GM10847 (cell line): ENCODE measurements around the gene PDCD2L.

Experiments used
- POLR2A ChIP-seq: IDR thresholded peaks from 2 replicates; pipeline ENCODE4 v1.6.1; 2011; ENCODE audit not compliant: insufficient read length; ENCODE audit errors: extremely low read depth

The PDCD2L gene

DNA sequence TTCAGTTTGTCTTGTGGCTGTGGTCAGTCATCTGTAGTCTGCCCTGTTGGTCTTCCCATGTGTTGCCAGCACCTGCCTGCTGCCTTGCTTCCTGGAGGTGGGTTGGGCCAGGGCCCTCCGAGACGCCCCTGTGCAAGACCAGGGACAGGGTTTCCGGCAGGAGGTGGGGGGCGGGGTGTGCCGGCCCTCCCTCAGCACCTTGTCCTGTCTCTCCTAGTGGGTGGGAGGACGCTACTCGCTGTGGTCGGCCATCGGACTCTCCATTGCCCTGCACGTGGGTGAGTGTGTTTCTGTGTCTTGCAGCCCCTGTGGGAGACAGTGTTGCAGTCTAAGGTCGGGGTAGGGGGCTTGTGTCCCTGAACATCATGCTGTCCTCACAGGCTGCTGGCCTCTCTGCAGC, 11.2 kb upstream of the PDCD2L start:
- TF ChIP-seq POLR2A, result no peak

DNA sequence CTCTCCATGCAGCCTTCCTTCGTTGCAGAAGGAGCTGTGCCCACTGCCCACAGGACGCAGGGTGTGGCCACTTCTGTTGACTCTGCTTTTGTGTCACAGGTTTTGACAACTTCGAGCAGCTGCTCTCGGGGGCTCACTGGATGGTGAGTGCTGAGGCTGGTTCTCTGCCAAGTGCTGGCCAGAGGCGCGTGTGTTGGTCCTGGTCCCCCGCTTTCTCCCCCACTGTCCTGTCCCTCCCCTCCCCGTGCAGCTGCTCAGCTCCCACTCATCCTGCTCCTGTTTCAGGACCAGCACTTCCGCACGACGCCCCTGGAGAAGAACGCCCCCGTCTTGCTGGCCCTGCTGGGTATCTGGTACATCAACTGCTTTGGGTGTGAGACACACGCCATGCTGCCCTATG, 10.6 kb upstream of the PDCD2L start:
- TF ChIP-seq POLR2A, result no peak

DNA sequence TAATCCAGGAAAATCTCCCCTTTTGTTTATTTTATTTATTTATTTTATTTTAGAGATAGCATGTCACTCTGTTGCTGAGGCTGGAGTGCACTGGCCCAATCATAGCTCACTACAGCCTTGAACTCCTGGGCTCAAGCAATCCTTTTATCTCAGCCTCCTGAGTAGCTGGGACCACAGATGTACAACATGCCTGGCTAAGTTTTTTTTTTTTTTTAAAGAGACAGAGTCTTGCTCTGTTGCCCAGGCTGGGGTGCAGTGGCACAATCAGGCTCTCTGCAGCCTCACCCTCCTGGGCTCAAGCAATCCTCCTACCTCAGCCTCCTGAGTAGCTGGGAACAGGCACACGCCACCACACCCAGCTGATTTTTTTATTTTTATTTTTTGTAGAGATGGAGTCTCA, 6.3 kb upstream of the PDCD2L start:
- TF ChIP-seq POLR2A, result no peak

DNA sequence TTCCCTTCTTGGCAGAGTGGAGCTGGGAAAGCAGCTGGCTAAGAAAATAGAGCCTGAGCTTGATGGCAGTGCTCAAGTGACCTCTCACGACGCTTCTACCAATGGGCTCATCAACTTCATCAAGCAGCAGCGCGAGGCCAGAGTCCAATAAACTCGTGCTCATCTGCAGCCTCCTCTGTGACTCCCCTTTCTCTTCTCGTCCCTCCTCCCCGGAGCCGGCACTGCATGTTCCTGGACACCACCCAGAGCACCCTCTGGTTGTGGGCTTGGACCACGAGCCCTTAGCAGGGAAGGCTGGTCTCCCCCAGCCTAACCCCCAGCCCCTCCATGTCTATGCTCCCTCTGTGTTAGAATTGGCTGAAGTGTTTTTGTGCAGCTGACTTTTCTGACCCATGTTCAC, 4.3 kb upstream of the PDCD2L start:
- TF ChIP-seq POLR2A, result no peak

DNA sequence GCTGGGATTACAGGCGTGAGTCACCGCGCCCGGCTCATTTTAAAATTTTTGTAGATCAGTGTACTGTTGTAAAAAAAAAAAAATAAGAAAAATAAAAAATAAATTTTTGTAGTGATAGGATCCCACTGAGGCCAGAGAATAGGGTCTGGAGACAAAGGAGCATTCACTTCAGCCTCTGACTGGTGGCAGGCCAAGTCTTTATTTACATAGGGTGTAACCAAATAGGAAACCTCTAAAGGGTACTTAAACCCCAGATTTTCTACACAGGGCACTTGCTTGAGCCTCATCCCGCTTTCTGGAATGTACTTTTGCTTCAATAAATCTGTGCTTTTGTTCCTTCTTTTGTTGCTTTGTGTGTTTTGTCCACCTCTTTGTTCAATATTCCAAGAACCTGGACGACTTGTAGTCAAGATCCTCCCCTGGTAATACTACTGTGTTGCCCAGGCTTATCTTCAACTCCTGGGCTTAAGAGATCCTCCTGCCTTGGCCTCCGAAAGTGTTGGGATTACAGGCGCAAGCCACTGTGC, 2.1 kb upstream of the PDCD2L start:
- TF ChIP-seq POLR2A, result no peak

DNA sequence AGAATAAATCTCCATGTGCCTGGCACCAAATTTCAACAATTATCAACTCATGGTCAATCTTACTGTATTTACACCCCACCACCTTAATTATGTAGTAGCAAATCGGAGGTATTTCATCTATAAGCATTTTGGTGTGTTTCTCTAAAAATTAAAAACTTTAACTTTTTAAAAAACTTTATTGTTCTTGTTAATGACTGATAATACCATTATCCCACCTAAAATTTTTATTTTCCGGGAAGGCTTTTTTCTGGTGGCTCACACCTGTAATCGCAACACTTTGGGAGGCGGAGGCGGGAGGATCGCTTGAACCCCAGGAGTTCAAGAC, 453 bp upstream of the PDCD2L start:
- no peak for TF ChIP-seq POLR2A

DNA sequence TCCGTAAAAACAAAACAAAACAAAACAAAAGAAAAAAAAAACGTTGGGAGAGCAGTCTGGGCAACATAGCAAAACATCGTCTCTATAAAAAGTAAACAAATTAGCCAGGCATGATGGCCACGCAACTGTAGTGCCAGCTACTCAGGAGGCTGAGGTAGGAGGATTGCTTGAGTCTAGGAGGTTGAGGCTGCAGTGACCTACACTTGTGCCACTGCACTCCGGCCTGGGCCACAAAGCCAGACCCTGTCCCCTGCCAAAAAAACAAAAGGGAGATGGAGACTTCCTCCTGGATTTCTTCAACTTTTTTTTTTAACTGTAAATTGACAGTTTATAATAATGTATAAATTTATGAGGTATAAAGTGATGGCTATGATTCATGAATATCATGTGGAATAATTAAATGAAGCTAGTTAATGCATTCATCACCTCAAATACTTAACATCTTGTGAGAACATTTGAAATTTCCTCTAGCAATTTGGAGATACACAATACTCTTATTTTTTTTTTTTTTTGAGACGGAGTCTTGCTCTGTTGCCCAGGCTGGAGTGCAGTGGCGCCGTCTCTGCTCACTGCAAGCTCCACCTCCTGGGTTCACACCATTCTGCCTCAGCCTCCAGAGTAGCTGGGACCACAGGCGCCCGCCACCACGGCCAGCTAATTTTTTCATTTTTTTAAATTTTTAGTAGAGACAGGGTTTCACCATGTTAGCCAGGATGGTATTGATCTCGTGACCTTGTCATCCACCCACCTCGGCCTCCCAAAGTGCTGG, 1.9 kb downstream of the PDCD2L start:
- no peak for TF ChIP-seq POLR2A

DNA sequence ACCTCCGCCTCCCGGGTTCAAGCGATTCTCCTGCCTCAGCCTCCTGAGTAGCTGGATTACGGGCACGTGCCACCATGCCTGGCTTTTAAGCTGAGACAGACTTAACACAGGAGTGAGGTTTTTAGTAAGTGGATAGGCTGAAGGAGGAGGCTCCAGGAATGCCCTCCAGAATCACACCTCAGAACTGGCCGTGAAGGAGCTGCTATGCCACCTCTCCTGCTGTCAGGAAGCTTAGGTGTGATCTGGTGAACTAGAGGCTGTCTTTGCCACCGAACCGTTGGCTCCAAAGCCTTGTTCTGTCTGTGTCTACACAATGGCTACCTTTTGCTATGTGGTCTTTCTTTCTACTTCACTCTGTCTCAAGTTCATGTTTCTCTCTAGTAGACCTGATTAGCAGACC, 4.2 kb downstream of the PDCD2L start:
- TF ChIP-seq POLR2A, result no peak

DNA sequence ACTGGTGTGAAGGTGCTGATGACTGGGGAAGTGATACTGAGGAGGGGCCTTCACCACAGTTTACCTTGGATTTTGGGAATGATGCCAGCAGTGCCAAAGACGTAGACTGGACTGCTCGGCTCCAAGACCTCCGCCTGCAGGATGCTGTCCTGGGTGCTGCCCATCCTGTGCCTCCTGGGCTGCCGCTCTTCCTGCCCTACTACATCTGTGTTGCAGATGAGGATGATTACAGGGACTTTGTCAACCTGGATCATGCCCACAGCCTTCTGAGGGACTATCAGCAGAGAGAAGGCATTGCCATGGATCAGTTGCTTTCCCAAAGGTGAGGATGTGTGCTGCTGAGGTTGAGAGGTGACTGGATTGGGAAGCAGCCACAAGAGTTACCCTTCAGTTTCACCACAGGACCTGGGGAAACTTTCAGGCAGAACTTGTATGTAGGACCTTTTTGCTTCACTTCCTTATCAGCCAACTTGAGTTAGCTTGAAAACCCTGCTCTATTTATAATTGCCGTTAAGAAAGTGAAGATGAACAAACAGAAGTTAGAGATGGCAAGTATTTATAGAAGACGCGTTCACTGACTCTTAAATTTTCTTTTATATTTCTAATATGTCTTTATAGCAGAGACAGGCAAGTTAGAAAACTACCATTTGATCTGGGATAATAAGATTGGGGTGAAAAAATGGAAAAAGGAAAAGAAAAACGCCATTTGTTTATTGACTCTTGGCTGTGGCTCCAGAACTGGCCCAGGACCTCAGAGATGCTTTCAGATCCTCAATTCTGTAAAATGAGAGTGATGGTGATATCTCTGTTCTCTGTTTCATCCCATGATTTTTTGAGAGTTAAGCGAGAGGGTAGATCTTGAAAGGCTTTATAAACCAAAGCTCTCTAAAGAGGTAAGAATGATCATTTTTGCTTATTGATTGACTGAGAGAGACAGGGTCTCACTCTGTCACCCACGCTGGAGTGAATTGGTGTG, 5.3 kb downstream of the PDCD2L start:
- TF ChIP-seq POLR2A, result no peak

DNA sequence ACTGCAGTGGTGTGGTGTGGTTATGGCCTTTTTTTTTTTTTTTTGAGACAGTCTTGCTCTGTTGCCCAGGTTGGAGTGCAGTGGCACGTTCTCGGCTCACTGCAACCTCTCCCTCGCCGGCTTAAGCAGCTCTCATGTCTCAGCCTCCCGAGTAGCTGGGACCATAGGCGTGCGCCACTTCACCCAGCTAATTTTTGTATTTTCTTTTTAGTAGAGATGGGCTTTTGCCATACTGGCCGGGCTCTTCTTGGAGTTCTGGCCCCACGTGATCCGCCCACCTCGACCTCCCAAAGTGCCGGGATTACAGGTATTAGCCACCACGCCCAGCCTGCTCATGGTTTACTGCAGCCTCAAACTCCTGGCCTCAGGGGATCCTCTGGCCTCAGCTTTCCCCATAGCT, 7.0 kb downstream of the PDCD2L start:
- no peak for TF ChIP-seq POLR2A

DNA sequence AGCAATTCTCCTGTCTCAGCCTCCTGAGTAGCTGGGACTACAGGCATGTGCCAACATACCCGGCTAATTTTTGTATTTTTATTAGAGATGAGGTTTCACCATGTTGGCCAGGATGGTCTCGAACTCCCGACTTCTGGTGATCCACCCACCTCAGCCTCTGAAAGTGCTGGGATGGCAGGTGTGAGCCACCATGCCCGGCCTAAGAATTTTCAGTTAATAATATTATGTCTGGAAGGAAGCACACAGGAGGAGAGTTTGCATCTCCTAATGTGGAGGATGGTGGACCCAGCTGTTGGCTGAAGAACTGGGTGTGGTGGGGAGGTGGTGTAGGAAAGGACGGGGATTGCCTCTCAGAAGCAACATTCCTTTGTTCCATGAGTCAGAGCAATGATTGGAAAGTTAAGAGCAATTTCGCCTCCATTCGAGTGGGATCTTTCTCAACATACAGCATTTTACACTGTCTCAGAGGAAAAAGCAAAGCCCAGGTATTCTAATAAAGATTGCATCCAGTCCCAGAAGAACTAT, 11.9 kb downstream of the PDCD2L start:
- TF ChIP-seq POLR2A, result no peak

DNA sequence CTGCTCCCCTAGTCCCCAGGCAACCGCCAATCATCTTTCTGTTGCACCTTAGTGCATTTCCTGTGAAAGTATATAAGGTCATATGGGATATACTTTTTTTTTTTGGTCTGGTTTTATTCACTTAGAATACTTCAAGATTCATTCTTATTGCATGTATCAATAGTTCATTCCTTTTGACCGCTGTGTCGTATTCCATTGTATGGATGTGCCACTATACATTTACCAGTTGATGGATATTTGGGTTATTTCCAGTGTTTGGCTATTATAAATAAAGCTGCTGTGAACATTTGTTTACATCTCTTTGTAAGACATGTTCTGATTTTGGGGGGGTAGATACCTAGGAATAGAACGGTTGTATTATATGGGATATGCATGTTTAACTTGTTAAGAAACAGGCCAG, 14.1 kb downstream of the PDCD2L start:
- no peak for TF ChIP-seq POLR2A

DNA sequence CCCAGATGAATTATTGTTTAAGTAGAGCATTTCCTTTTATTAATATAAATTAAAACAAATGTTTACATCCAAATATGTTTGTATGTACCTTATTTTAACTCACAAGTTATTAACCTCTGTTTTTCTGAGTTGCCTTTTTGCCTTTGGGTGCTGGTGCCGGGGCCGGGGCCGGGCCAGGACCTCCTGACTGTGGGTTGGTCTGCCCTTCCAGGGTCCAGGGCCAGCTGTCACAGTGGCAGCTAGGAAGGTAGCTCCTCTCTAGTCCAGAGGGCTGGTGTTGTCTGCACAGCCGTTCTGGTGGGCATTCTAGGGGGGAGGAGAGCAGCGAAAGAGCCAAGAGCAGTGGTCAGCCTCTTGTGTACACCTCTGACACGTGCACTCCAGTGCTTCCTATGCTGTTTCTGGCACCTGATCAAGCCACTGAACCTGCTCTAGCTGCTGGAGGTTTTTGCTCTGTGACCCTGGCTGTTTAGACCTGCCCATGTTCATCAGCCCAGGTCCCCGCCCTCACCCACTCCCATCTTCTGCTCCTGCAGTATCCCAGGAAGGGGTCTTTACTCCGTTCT, 22.0 kb downstream of the PDCD2L start:
- TF ChIP-seq POLR2A, result no peak

DNA sequence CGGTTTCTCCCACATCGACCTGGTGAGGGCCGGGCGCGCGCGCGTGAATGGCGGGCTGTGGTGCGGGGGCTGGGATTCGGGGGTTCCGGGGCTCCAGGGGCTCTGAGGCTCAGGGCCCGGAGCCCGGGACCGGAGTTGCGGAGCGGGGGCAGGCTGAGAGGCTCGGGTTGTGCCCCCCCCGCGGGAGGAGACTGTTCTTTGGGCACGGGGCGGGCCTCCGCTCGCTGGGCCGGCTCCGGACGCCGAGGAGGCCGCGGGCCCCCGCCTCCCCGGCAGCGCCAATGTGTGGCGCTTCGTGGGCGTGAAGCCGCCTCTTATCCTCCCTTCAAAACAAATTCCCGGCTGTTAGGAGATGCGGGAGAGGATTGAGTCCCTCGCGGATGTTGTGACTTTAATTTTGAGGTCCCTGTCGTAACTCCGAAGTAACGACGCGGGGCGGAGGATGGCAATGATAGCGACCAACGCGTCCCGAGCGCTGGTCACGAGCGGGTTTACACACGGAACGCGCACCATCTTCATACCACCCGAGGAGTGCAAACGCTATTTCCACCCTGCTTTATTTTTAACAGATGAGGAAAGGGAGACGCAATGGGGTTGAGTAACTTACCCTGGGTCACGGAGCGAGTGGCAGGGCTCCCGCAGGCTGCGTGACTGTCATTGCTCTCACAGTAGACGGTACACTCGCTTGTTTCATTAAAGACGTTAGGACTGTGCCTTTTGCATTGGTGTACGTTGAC, 24.5 kb downstream of the PDCD2L start:
- TF ChIP-seq POLR2A, result no peak

DNA sequence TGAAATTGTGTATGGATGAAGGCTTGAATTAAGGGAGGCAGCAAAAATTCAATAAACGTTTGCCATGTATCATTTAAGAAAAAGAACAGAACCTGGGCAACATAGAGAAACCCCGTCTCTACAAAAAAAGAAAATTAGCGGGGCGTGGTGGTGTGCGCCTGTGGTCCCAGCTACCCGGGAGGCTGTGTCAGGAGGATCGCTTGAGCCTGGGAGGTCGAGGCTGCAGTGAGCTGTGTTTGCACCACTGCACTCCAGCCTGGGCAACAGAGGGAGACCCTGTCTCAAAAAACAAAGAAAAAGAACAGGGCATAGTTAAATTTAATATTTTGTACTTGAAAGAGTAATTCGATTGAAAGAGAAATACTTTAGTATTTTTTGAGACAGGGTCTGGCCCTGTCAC, 25.4 kb downstream of the PDCD2L start:
- no peak for TF ChIP-seq POLR2A
